Upper lobe of left lung (tissue), 6 donors: ENCODE measurements around the gene DAO. TPM values are rescaled to one million over a fixed set of nuclear protein-coding genes. Genes with fewer than 3 reads are reported as not detected.
"Not testable (repeated sequence)": the region's sequence is repeated elsewhere in the genome, so short reads cannot be mapped to it uniquely, and the experiment has no call there.

Experiments
- ATAC-seq, 2 donors: fragments of 200-7000 bp; cut with Tn5 transposase; one replicate each; pipeline ENCODE4 v1.9.1; 2022; ENCODE audit warnings: mild to moderate bottlenecking in 2 of 2, moderate library complexity in 2 of 2; ENCODE audit not compliant: low FRiP score in 2 of 2
- DNase-seq, 2 donors: peaks; one replicate each; pipeline ENCODE4 v3.0.0-alpha.2; 2019 to 2020
- H3K27ac ChIP-seq, 4 donors: fragments of 200-600 bp; sonication (generic); one replicate each; pipeline ENCODE4 v1.5.1; 2016 to 2019
- H3K27me3 ChIP-seq, 4 donors: fragments of 200-600 bp; sonication (generic); one replicate each; pipeline ENCODE4 v1.5.1; 2017 to 2019
- H3K36me3 ChIP-seq, 4 donors: fragments of 200-600 bp; sonication (generic); one replicate each; pipeline ENCODE4 v1.5.1; 2016 to 2019
- H3K4me1 ChIP-seq, 4 donors: fragments of 200-600 bp; sonication (generic); one replicate each; pipeline ENCODE4 v1.5.1; 2018 to 2019
- H3K4me3 ChIP-seq, 4 donors: fragments of 200-600 bp; sonication (generic); one replicate each; pipeline ENCODE4 v1.5.1; 2017 to 2019; ENCODE audit warnings: mild to moderate bottlenecking in 2 of 4, moderate library complexity in 1 of 4
- H3K9me3 ChIP-seq, 4 donors: fragments of 200-600 bp; sonication (generic); one replicate each; pipeline ENCODE4 v1.5.1; 2018 to 2019
- CTCF ChIP-seq, 6 experiments: fragments of 450-650 bp in 4 of 6; fragments of 200-600 bp in 2 of 6; sonication (generic) in 2 of 6; IDR thresholded peaks; one replicate each; pipeline ENCODE4 v1.5.1; 2016 to 2019; ENCODE audit warnings: antibody characterized with exemption in 6 of 6
- EP300 ChIP-seq, 4 donors: sonication (generic); formaldehyde crosslinking; IDR thresholded peaks; one replicate each; pipeline ENCODE4 v1.5.1; 2017; ENCODE audit warnings: antibody characterized with exemption in 4 of 4, control low read depth in 2 of 4
- POLR2A ChIP-seq, 4 donors: fragments of 450-650 bp; IDR thresholded peaks; one replicate each; pipeline ENCODE4 v1.5.1; 2016 to 2017; ENCODE audit warnings: antibody characterized with exemption in 4 of 4, mild to moderate bottlenecking in 2 of 4
- POLR2AphosphoS5 ChIP-seq, 2 donors: sonication (generic); formaldehyde crosslinking; IDR thresholded peaks; one replicate each; pipeline ENCODE4 v1.5.1; 2017; ENCODE audit warnings: antibody characterized with exemption in 2 of 2
- WGBS, 2 donors: methylation state at CpG; one replicate each; pipeline ENCODE4 v1.1.5; 2017 to 2018; 5-methylcytosine and 5-hydroxymethylcytosine counted together
- total RNA-seq, 6 donors: library from RNA; depleted of rRNA in 4 of 6; stranded (reverse); fragments of >200 nt in 4 of 6; gene quantifications; one replicate each; pipeline versions ENCODE4 v1.1.0 to v1.2.1, GENCODE V29; 2016 to 2021
- donor health status: DM: no; HTN: no; CAD: no; lungs with moderate emphysema.
- donor health status: DM: no; HTN: yes; CAD: no; lungs with severe emphysema.

DAO gene
- total RNA-seq, 6 donors from 2014 or later, result not detected

DNA sequence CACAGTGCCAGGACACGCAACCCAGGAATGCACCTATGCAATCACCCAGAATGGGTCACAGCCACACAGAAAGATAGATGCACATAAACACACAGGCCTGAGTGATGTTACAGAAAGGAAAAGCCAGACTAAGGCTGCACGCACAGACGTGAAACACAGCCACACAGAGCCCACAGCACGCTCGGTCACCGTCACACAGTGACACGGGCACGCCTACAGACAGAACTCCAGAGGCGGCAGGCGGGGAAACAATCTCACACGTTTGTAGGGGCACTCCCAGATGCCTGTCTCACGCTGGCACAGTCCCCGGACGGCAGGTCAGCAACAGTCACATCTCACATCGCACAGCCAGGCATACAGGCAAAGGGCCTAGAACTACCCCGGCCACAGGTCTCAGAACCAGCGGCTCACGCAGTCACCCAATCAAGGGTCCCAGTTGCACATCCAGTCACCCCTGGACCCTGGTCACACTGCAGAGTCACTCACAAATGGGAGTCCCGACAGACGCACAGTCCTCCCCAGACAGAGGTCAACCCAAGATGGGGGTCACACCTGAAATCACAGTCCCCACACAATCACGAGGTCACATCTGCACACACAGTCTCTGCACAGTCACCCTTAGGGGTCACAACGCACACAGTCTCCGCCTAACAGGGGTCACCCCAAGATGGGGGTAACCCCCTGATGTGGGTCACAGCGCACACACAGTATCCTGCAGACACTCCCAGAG lies 23.3 kb upstream of the DAO start:
- H3K36me3 ChIP-seq, result peaks cover 0 to 4% (median 2%) of the 10 kb centered on the region in 4 donors
- no peaks in the 10 kb centered on the region for H3K9me3 ChIP-seq
- TF ChIP-seq POLR2AphosphoS5 (IDR thresholded peaks at IDR 0.05), result peak; percentile 69 to 81
- TF ChIP-seq POLR2A (IDR thresholded peaks at IDR 0.05), result peak in 3 of 4 donors; percentile 34 to 89 (median 71)
- TF ChIP-seq EP300 (IDR thresholded peaks at IDR 0.05), result peak in 2 of 4 donors; percentile 35 to 79
- peak in 1 of 6 experiments; percentile 6 for TF ChIP-seq CTCF (IDR thresholded peaks at IDR 0.05)
- peaks cover 51 to 66% (median 62%) of the 10 kb centered on the region in 4 donors for H3K4me1 ChIP-seq
- DNase-seq (peak; percentile 66 to 84), ATAC-seq (peak; percentile 42 to 80)
- H3K4me3 ChIP-seq, result peak overlapping the region; percentile 66 to 85 (median 77)
- peak overlapping the region; percentile 93 to 98 (median 95) for H3K27ac ChIP-seq
- WGBS, 2 donors, result 3 to 4% methylated on average over 11 to 19 of the region's 24 CpGs
- no peaks in the 10 kb centered on the region for H3K27me3 ChIP-seq

- ATAC-seq (peak in 1 of 2 donors; percentile 13), DNase-seq (no peak)
- Histone ChIP-seq H3K9me3 (no peaks in the 10 kb centered on the region), H3K27ac (peak overlapping the region; percentile 93 to 98 (median 95)), H3K4me1 (peaks cover 46 to 62% (median 58%) of the 10 kb centered on the region in 4 donors), H3K27me3 (no peaks in the 10 kb centered on the region), H3K4me3 (peak overlapping the region; percentile 66 to 85 (median 77)), H3K36me3 (no peaks in the 10 kb centered on the region)
- WGBS, 2 donors, result 0% methylated on average over 9 of the region's 30 CpGs; no CpG with 5 or more reads in 1 of the 2 donors
- TF ChIP-seq POLR2A (IDR thresholded peaks at IDR 0.05), result no peak
- TF ChIP-seq POLR2AphosphoS5 (IDR thresholded peaks at IDR 0.05), result no peak
- no peak for TF ChIP-seq CTCF (IDR thresholded peaks at IDR 0.05)
- TF ChIP-seq EP300 (IDR thresholded peaks at IDR 0.05), result no peak
Measured at GRCh38 chr12:108857158-108857407, 22.8 kb upstream of the DAO start.

GRCh38 chr12:108858311-108859074 lies 21.4 kb upstream of the DAO start:
- H3K36me3 ChIP-seq, result no peaks in the 10 kb centered on the region
- H3K27ac ChIP-seq, result peak overlapping the region; percentile 88 to 96 (median 92)
- peak overlapping the region in 3 of 4 donors; percentile 66 to 84 (median 70) for H3K4me3 ChIP-seq
- peaks cover 34 to 58% (median 46%) of the 10 kb centered on the region in 4 donors for H3K4me1 ChIP-seq
- H3K27me3 ChIP-seq, result no peaks in the 10 kb centered on the region
- ATAC-seq (no peak), DNase-seq (no peak)
- H3K9me3 ChIP-seq, result no peaks in the 10 kb centered on the region
- TF ChIP-seq POLR2A (IDR thresholded peaks at IDR 0.05) (no peak), POLR2AphosphoS5 (IDR thresholded peaks at IDR 0.05) (no peak)
- WGBS, 2 donors, result 10 to 11% methylated on average over 18 of the region's 18 CpGs

DNA sequence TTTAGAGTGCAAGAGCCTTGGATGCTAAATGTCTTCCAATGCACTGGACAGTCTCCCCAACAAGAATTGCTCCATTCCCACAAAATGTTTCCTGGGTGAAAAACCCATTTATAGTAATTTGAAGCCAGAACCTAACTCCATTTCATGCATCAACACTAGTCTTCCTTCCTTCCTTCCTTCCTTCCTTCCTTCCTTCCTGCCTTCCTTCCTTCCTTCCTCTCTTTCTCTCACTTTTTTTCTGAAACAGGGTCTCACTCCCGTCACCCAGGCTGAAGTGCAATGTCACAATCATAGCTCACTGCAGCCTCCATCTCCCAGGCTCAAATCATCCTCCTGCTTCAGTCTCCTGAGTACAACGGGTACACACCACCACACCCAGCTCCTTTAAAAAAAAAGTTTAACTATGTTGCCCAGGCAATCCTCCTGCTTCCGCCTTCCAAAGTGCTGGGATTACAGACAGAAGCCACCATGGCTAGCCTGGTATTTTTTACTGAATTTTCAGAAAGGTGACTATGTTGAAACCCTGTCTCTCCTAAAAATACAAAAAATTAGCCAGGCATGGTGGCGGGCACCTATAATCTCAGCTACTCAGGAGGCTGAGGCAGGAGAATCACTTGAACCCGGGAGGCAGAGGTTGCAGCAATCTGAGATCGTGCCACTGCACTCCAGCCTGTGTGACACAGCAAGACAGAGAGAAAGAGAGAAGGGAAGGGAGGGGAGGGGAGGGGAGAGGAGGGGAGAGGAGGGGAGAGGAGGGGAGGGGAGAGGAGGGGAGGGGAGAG lies 20.6 kb upstream of the DAO start:
- H3K9me3 ChIP-seq, DNase-seq, H3K4me3 ChIP-seq, ATAC-seq, H3K36me3 ChIP-seq, H3K27me3 ChIP-seq: not testable (repeated sequence)
- H3K4me1 ChIP-seq, result peaks cover 30 to 50% (median 37%) of the 10 kb centered on the region in 4 donors
- WGBS, 2 donors, result 42 to 45% methylated on average over 6 of the region's 6 CpGs
- H3K27ac ChIP-seq, result peak overlapping the region in 1 of 4 donors; percentile 92

GRCh38 chr12:108859923-108860291 lies 20.0 kb upstream of the DAO start:
- no peaks in the 10 kb centered on the region for H3K9me3 ChIP-seq
- H3K4me1 ChIP-seq, result peaks cover 26 to 45% (median 31%) of the 10 kb centered on the region in 4 donors
- 79% methylated on average over 1 of the region's 1 CpG for WGBS, 2 donors
- no peaks in the 10 kb centered on the region for H3K27me3 ChIP-seq
- H3K4me3 ChIP-seq, result no peak overlapping the region
- H3K27ac ChIP-seq, result no peak overlapping the region
- H3K36me3 ChIP-seq, result no peaks in the 10 kb centered on the region
- DNase-seq, result no peak
- no peak for TF ChIP-seq POLR2AphosphoS5 (IDR thresholded peaks at IDR 0.05)
- TF ChIP-seq POLR2A (IDR thresholded peaks at IDR 0.05), result no peak
- TF ChIP-seq EP300 (IDR thresholded peaks at IDR 0.05), result no peak
- TF ChIP-seq CTCF (IDR thresholded peaks at IDR 0.05), result no peak
- ATAC-seq, result no peak
